CD14-positive monocyte (primary cell): ENCODE data around the gene PSMD9. TPM values are rescaled to one million over a fixed set of nuclear protein-coding genes. Genes with fewer than 3 reads are reported as not detected.
A peak's percentile ranks its signal among the peaks of the same experiment; 100 is the strongest.

Experiments
- DNase-seq, 3 donors: peaks; one replicate each; pipeline ENCODE4 v3.0.0-alpha.2; 2011 to 2022
- H2AFZ ChIP-seq: 2 replicates; pipeline ENCODE4 v1.6.0; 2012; ENCODE audit warnings: mild to moderate bottlenecking, low read depth, low read length, inconsistent platforms; ENCODE audit not compliant: insufficient read depth, poor library complexity, severe bottlenecking
- H3K27ac ChIP-seq, 2 donors: 1 replicate in 1 of 2; 2 replicates in 1 of 2; pipeline ENCODE4 v1.5.1; 2012 to 2013; ENCODE audit warnings: low read length in 2 of 2, control low read depth in 1 of 2, inconsistent platforms in 1 of 2, low read depth in 1 of 2, mild to moderate bottlenecking in 1 of 2
- H3K27me3 ChIP-seq, 2 donors: one replicate each; pipeline versions ENCODE4 v1.6.0 to v1.6.1; 2011 to 2013; ENCODE audit warnings: low read length in 2 of 2; ENCODE audit not compliant: control insufficient read depth in 2 of 2, insufficient read depth in 2 of 2
- H3K36me3 ChIP-seq, 2 donors: replicated peaks in 1 of 2; 1 replicate in 1 of 2; 2 replicates in 1 of 2; pipeline versions ENCODE4 v1.5.1 to v1.6.1; 2012 to 2013; ENCODE audit warnings: low read length in 2 of 2, control low read depth in 1 of 2, inconsistent platforms in 1 of 2, mild to moderate bottlenecking in 1 of 2; ENCODE audit not compliant: insufficient read depth in 2 of 2, control insufficient read depth in 1 of 2
- H3K4me1 ChIP-seq, 2 donors: 1 replicate in 1 of 2; 2 replicates in 1 of 2; pipeline versions ENCODE4 v1.5.1 to v1.6.1; 2012 to 2013; ENCODE audit warnings: low read length in 2 of 2, control low read depth in 1 of 2, inconsistent platforms in 1 of 2, mild to moderate bottlenecking in 1 of 2, moderate library complexity in 1 of 2; ENCODE audit not compliant: insufficient read depth in 2 of 2, control insufficient read depth in 1 of 2
- H3K4me2 ChIP-seq: replicated peaks from 2 replicates; pipeline ENCODE3; 2012; ENCODE audit warnings: low read length, moderate library complexity, mild to moderate bottlenecking; ENCODE audit not compliant: poor library complexity, severe bottlenecking; ENCODE audit errors: extremely low read depth
- H3K4me3 ChIP-seq, 3 experiments: fragments of 200-600 bp in 1 of 3; sonication (generic) in 1 of 3; replicated peaks in 1 of 3; 1 replicate in 2 of 3; 2 replicates in 1 of 3; pipeline ENCODE4 v1.5.1; 2011 to 2013; ENCODE audit warnings: low read length in 3 of 3, mild to moderate bottlenecking in 3 of 3, control low read depth in 2 of 3, low read depth in 2 of 3, inconsistent platforms in 1 of 3, moderate library complexity in 1 of 3
- H3K79me2 ChIP-seq: 2 replicates; pipeline ENCODE4 v1.6.0; 2012; ENCODE audit warnings: mild to moderate bottlenecking, control low read depth, inconsistent platforms, low read length, moderate library complexity; ENCODE audit not compliant: insufficient read depth
- H3K9ac ChIP-seq: 2 replicates; pipeline ENCODE4 v1.6.0; 2017; ENCODE audit warnings: low read length, mild to moderate bottlenecking; ENCODE audit not compliant: insufficient read depth, poor library complexity, severe bottlenecking
- H3K9me3 ChIP-seq, 2 donors: replicated peaks in 1 of 2; 1 replicate in 1 of 2; 2 replicates in 1 of 2; pipeline versions ENCODE4 v1.5.1 to v1.6.1; 2012 to 2013; ENCODE audit warnings: low read length in 2 of 2, control low read depth in 1 of 2; ENCODE audit not compliant: control insufficient read depth in 1 of 2, insufficient read depth in 1 of 2
- H4K20me1 ChIP-seq: 2 replicates; pipeline ENCODE4 v1.6.0; 2012; ENCODE audit warnings: mild to moderate bottlenecking, low read length, control low read depth, moderate library complexity; ENCODE audit not compliant: insufficient read depth
- H3K27ac Mint-ChIP-seq, 7 donors: one replicate each; pipeline ENCODE4 v1.8.0; 2020; ENCODE audit warnings: mild to moderate bottlenecking in 7 of 7, mixed read lengths in 7 of 7, moderate library complexity in 6 of 7, inconsistent platforms in 2 of 7
- H3K27me3 Mint-ChIP-seq, 3 donors: one replicate each; pipeline ENCODE4 v1.8.0; 2021 to 2022; ENCODE audit warnings: low read depth in 3 of 3, mild to moderate bottlenecking in 3 of 3, mixed read lengths in 3 of 3, moderate library complexity in 3 of 3, inconsistent platforms in 1 of 3
- H3K36me3 Mint-ChIP-seq, 2 donors: one replicate each; pipeline ENCODE4 v1.8.0; 2020; ENCODE audit warnings: mixed read lengths in 2 of 2, inconsistent platforms in 1 of 2, mild to moderate bottlenecking in 1 of 2
- H3K4me1 Mint-ChIP-seq: one replicate; pipeline ENCODE4 v1.8.0; 2020; ENCODE audit warnings: mild to moderate bottlenecking, mixed read lengths
- H3K4me3 Mint-ChIP-seq, 2 donors: one replicate each; pipeline ENCODE4 v1.8.0; 2020; ENCODE audit warnings: mild to moderate bottlenecking in 2 of 2, mixed read lengths in 2 of 2, moderate library complexity in 1 of 2
- H3K9me3 Mint-ChIP-seq, 7 donors: one replicate each; pipeline ENCODE4 v1.8.0; 2020 to 2022; ENCODE audit warnings: mixed read lengths in 7 of 7, mild to moderate bottlenecking in 6 of 7, moderate library complexity in 6 of 7, inconsistent platforms in 2 of 7
- WGBS: methylation state at CpG from one replicate; pipeline ENCODE4 v1.1.5; 2013; ENCODE audit warnings: missing lambda C conversion rate; ENCODE audit not compliant: insufficient coverage; 5-methylcytosine and 5-hydroxymethylcytosine counted together
- intact Hi-C, 2 donors: fragments of 100-400 bp; cut with micrococcal nuclease; formaldehyde crosslinking; loops; one replicate each; pipeline versions ENCODE4 v1.15.0 to v1.15.1; 2023
- polyA plus RNA-seq, 3 donors: library from polyadenylated mRNA; depleted of rRNA in 1 of 3; unstranded in 2 of 3; stranded (reverse) in 1 of 3; fragments of 300-500 nt in 2 of 3; fragments of >200 nt in 1 of 3; fragmentation: Illumina TruSeq in 2 of 3; gene quantifications; 1 replicate in 2 of 3; 2 replicates in 1 of 3; pipeline ENCODE4 v1.2.3, GENCODE V29; 2012 to 2021
- TF ChIP-seq, protein P1 (sequence below): fragments of 200-600 bp; IDR thresholded peaks from one replicate; pipeline ENCODE4 v1.8.0; 2022; ENCODE audit warnings: antibody characterized with exemption, mild to moderate bottlenecking

Gene PSMD9
- polyA plus RNA-seq, 3 donors: 89.6 to 135 (median 93.3) TPM

- Mint-ChIP-seq H3K4me3 (no peak overlapping the region), H3K4me1 (peaks cover 17% of the 10 kb centered on the region)
Measured at GRCh38 chr12:121843236-121843982, 45.2 kb upstream of the PSMD9 start.

DNA sequence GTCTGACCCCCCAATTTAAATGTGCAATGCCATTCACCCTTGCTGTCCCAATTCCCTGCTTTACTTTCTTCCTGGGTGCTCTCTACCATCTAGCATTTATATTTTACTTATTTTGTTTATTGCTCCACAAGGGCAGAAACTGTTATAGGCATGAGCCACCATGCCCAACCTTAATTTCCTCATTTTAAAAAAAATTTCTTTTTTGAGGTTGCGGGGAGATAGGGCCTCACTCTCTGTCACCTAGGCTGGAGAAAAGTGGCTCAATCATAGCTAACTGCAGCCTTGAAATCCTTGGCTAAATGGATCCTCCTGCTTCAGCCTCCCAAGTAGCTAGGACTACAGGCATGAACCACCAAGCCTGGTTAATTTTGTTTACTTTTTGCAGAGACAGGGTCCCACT is 42.9 kb upstream of the PSMD9 start:
- peak overlapping the region in 2 of 7 donors; percentile 6 to 21 for H3K27ac Mint-ChIP-seq
- H3K4me1 Mint-ChIP-seq: peaks cover 12% of the 10 kb centered on the region
- TF ChIP-seq, protein P1, sequence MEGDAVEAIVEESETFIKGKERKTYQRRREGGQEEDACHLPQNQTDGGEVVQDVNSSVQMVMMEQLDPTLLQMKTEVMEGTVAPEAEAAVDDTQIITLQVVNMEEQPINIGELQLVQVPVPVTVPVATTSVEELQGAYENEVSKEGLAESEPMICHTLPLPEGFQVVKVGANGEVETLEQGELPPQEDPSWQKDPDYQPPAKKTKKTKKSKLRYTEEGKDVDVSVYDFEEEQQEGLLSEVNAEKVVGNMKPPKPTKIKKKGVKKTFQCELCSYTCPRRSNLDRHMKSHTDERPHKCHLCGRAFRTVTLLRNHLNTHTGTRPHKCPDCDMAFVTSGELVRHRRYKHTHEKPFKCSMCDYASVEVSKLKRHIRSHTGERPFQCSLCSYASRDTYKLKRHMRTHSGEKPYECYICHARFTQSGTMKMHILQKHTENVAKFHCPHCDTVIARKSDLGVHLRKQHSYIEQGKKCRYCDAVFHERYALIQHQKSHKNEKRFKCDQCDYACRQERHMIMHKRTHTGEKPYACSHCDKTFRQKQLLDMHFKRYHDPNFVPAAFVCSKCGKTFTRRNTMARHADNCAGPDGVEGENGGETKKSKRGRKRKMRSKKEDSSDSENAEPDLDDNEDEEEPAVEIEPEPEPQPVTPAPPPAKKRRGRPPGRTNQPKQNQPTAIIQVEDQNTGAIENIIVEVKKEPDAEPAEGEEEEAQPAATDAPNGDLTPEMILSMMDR: no peak
- H3K9me3 ChIP-seq: no peaks in the 10 kb centered on the region
- H3K4me3 Mint-ChIP-seq: no peak overlapping the region
- no peak overlapping the region for H2AFZ ChIP-seq
- no peak overlapping the region for H3K4me2 ChIP-seq
- WGBS: 100% methylated on average over 1 of the region's 1 CpG
- H3K36me3 Mint-ChIP-seq: peaks cover 0 to 2% of the 10 kb centered on the region in 2 donors
- peaks cover 0 to 7% (median 1%) of the 10 kb centered on the region in 3 donors for H3K27me3 Mint-ChIP-seq
- no peak overlapping the region for H3K4me3 ChIP-seq
- no peaks in the 10 kb centered on the region for H3K27me3 ChIP-seq
- peaks cover 20 to 24% of the 10 kb centered on the region in 2 donors for H3K4me1 ChIP-seq
- no peaks in the 10 kb centered on the region for H4K20me1 ChIP-seq
- DNase-seq: peak in 1 of 3 donors; percentile 36
- no peaks in the 10 kb centered on the region for H3K79me2 ChIP-seq
- H3K9ac ChIP-seq: no peak overlapping the region
- intact Hi-C loops: no loop called here
- H3K36me3 ChIP-seq: no peaks in the 10 kb centered on the region
- H3K27ac ChIP-seq: no peak overlapping the region
- no peaks in the 10 kb centered on the region for H3K9me3 Mint-ChIP-seq

More at GRCh38 chr12:121843236-121843982, 45.2 kb upstream of the PSMD9 start:
- Histone ChIP-seq H3K36me3 (no peaks in the 10 kb centered on the region), H3K4me2 (no peak overlapping the region), H3K27ac (no peak overlapping the region), H2AFZ (no peak overlapping the region), H3K9me3 (no peaks in the 10 kb centered on the region), H3K9ac (no peak overlapping the region), H3K27me3 (no peaks in the 10 kb centered on the region), H3K4me3 (no peak overlapping the region), H4K20me1 (no peaks in the 10 kb centered on the region), H3K79me2 (peaks cover 3% of the 10 kb centered on the region), H3K4me1 (peaks cover 23 to 29% of the 10 kb centered on the region in 2 donors)
- no peaks in the 10 kb centered on the region for H3K36me3 Mint-ChIP-seq
- DNase-seq: no peak
- peaks cover 0 to 2% (median 0%) of the 10 kb centered on the region in 7 donors for H3K9me3 Mint-ChIP-seq
- TF ChIP-seq, protein P1: no peak
- H3K27ac Mint-ChIP-seq: peak overlapping the region in 2 of 7 donors; percentile 57 to 61
- intact Hi-C loops: loop anchor here in 1 of 2 donors (5.0 kb wide), 1 partner anchor 44 kb away; the partner anchor contains the start of gene PSMD9
- peaks cover 4 to 5% (median 4%) of the 10 kb centered on the region in 3 donors for H3K27me3 Mint-ChIP-seq
- WGBS: 95% methylated on average over 6 of the region's 13 CpGs
